BJ (cell line): ENCODE measurements around the gene RPL12. TPM values are rescaled to one million over a fixed set of nuclear protein-coding genes. Genes with fewer than 3 reads are reported as not detected.

Source experiments
- CTCF ChIA-PET: fragments of 350-600 bp; formaldehyde crosslinking; extraction: SDS; loops from one replicate; lab custom pipeline; 2021; ENCODE audit warnings: antibody characterized with exemption, inconsistent platforms; lab: Yijun Ruan, JAX
- POLR2A ChIA-PET: fragments of 300-600 bp; sonication (Branson Sonifier 250); formaldehyde crosslinking; extraction: SDS; loops from one replicate; lab custom pipeline; 2021; ENCODE audit warnings: antibody characterized with exemption; lab: Charles Lee
- DNase-seq: peaks from one replicate; pipeline ENCODE4 v3.0.0-alpha.2; 2011; ENCODE audit warnings: low read depth
- H3K27me3 ChIP-seq: 2 replicates; pipeline ENCODE4 v1.6.0; 2011; ENCODE audit warnings: low read length; ENCODE audit not compliant: control insufficient read depth, insufficient read depth
- H3K36me3 ChIP-seq: 2 replicates; pipeline ENCODE4 v1.5.1; 2011; ENCODE audit warnings: low read length; ENCODE audit not compliant: control insufficient read depth, insufficient read depth
- H3K4me3 ChIP-seq: 2 replicates; pipeline ENCODE4 v1.5.1; 2011; ENCODE audit warnings: low read depth, mild to moderate bottlenecking, control low read depth, low read length
- polyA plus RNA-seq: library from polyadenylated mRNA; depleted of rRNA; stranded (reverse); fragments of >200 nt; gene quantifications from 2 replicates; pipeline ENCODE4 v1.2.3, GENCODE V29; 2011
- TF ChIP-seq, protein P1 (sequence below): IDR thresholded peaks from 2 replicates; pipeline ENCODE4 v1.5.1; 2011; ENCODE audit warnings: low read depth, mild to moderate bottlenecking, control low read depth, inconsistent platforms, low read length, moderate library complexity; ENCODE audit not compliant: insufficient read depth

Gene RPL12
- polyA plus RNA-seq, 1 experiment: 2,343 TPM

DNA sequence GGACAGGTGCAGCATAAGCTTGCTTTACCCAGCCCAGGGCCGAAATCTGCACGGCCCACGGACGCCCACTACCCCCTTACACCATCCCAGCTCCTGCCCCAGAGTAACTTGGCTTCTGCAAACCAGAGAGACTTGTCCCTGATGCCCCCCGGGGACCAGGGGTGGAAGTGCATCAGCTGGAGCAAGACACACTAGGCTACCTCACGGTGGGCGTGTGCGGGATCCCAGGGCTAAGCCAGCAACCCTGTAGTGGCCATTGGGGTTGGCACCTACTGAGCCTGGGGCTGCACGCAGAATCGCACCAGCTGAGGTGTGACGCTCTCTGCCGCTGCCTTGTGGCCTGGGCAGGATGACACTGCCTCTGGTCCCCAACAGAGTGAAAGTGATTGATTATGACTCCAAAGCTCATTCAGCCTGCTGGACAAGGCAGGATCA, 33.2 kb downstream of the RPL12 start:
- Histone ChIP-seq H3K4me3 (no peak overlapping the region), H3K27me3 (no peaks in the 10 kb centered on the region), H3K36me3 (no peaks in the 10 kb centered on the region)
- no peak for DNase-seq
- POLR2A ChIA-PET: no interaction called here
- CTCF ChIA-PET: interaction anchor here (0.7 to 1.3 kb wide), 2 partner anchors 21 to 119 kb away, joined by 3 to 4 read pairs; partner anchors contain the start of gene SLC2A8
- TF ChIP-seq, protein P1, sequence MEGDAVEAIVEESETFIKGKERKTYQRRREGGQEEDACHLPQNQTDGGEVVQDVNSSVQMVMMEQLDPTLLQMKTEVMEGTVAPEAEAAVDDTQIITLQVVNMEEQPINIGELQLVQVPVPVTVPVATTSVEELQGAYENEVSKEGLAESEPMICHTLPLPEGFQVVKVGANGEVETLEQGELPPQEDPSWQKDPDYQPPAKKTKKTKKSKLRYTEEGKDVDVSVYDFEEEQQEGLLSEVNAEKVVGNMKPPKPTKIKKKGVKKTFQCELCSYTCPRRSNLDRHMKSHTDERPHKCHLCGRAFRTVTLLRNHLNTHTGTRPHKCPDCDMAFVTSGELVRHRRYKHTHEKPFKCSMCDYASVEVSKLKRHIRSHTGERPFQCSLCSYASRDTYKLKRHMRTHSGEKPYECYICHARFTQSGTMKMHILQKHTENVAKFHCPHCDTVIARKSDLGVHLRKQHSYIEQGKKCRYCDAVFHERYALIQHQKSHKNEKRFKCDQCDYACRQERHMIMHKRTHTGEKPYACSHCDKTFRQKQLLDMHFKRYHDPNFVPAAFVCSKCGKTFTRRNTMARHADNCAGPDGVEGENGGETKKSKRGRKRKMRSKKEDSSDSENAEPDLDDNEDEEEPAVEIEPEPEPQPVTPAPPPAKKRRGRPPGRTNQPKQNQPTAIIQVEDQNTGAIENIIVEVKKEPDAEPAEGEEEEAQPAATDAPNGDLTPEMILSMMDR: no peak

DNA sequence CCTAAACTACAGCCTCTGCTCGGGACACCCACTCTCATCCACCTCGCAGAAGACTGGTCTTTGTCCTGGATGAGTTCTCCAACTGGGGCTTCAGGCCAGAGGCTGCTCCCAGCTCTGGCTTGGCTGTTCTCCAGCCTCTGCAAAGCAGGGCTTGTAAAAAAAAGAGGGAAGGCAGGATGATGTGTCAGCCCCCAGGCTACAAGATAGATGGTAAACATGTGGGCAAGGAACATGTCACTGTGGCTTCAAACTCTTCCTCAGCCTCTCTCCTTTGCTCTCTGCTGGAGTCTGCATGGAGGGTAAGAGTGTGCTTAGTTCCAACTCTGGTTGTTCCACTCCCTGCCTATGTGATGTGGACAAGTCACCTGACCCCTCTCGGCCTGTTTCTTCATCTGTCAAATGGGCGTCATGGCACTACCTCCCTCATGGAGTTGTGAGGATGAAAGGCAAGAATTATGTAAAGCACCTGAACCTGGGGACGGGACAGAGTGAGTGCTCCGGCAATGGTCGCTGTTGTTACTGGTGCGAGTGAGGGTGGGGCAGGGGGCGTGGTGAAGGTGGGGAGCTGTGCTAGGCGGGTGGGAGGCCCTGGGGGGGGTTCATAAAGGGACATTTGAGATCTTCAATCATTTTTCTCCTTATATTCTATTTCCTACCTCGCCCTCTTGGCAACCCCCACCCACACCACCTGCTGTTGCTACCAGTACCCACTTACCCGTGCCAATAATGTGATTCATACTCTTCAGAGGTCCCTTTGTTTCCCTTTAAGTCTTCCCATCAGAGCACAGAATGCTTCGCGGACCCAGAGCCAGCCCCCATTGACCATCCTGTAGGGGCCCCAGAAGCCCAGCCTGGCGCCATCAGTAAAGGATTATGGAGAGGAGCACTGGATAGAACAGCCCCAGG, 33.8 kb downstream of the RPL12 start:
- ChIA-PET CTCF (interaction anchor here (1.3 to 1.9 kb wide), 2 partner anchors 18 to 20 kb away, joined by 4 to 6 read pairs; partner anchors contain the start of gene SLC2A8), POLR2A (no interaction called here)
- TF ChIP-seq, protein P1: no peak
- DNase-seq: peak; percentile 75
- Histone ChIP-seq H3K36me3 (no peaks in the 10 kb centered on the region), H3K27me3 (no peaks in the 10 kb centered on the region), H3K4me3 (no peak overlapping the region)

DNA sequence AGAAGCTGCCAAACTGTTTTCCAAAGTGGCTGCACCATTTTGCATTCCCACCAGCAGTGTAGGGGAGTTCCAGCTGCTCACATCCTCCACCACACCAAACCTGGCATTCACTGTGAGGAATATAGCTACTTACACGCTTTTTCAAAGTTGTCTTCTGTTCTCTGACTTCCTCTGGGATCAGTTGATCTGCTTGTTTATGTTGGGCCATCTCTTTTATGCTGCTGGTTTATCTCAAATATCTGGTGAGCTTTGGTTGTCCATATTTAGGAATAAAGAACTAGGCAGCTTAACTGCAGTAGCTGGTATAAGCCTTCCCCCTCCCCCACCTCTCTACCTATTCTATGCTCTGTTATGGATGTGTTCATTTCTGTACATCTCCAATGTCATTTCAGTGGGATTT, 35.5 kb downstream of the RPL12 start:
- no peaks in the 10 kb centered on the region for H3K27me3 ChIP-seq
- POLR2A ChIA-PET: no interaction called here
- no peaks in the 10 kb centered on the region for H3K36me3 ChIP-seq
- DNase-seq: no peak
- TF ChIP-seq, protein P1: no peak
- H3K4me3 ChIP-seq: no peak overlapping the region
- CTCF ChIA-PET: interaction anchor here (1.9 kb wide), 1 partner anchor 17 kb away, joined by 6 read pairs; no protein-coding TSS in a partner anchor

GRCh38 chr9:127415141-127415540, 36.1 kb downstream of the RPL12 start:
- Histone ChIP-seq H3K27me3 (no peaks in the 10 kb centered on the region), H3K4me3 (no peak overlapping the region), H3K36me3 (no peaks in the 10 kb centered on the region)
- POLR2A ChIA-PET: no interaction called here
- TF ChIP-seq, protein P1: no peak
- DNase-seq: no peak
- CTCF ChIA-PET: interaction anchor here (1.9 kb wide), 1 partner anchor 16 kb away, joined by 6 read pairs; no protein-coding TSS in a partner anchor

DNA sequence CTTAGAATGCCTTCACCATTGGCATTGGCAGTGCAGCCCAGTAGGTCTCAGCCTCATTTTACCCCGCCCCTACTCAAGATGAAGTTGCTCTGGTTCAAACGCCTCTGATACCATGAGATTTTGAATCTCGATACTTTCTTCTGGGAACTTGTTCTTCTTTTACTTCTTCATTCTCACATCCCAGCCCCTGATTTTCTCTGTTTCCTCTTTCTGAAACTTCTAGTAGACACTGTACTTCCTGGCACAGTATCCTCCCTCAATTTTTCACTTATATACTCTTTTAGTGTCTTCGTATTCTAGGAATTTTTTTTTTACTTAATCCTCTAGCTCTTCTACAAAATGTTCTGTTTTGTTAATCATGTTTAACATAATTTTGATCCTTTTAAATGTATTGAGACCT, 40.1 kb downstream of the RPL12 start:
- TF ChIP-seq, protein P1: no peak
- Histone ChIP-seq H3K4me3 (no peak overlapping the region), H3K27me3 (no peaks in the 10 kb centered on the region), H3K36me3 (no peaks in the 10 kb centered on the region; the same call in 1 of the 2 replicates)
- ChIA-PET POLR2A (no interaction called here), CTCF (no interaction called here)
- no peak for DNase-seq
